ENCODE data around the gene COL2A1. TPM values are rescaled to one million over a fixed set of nuclear protein-coding genes. Genes with fewer than 3 reads are reported as not detected.

Gene COL2A1
- total RNA-seq, 4 donors from 2014 or later, result not detected

- Histone ChIP-seq H3K36me3 (no peaks in the 10 kb centered on the region), H3K27ac (no peak overlapping the region), H3K9me3 (no peaks in the 10 kb centered on the region), H3K4me1 (no peaks in the 10 kb centered on the region), H3K4me3 (no peak overlapping the region), H3K27me3 (peaks cover 3% of the 10 kb centered on the region)
- DNase-seq (ENCODE audit: low spot score in 2 of 2), result no peak
- WGBS, result 85% methylated on average over 3 of the region's 3 CpGs
- TF ChIP-seq POLR2AphosphoS5 (IDR thresholded peaks at IDR 0.05), result no peak
- no peak for TF ChIP-seq EP300 (IDR thresholded peaks at IDR 0.05)
- TF ChIP-seq CTCF (IDR thresholded peaks at IDR 0.05), result no peak
- no peak for TF ChIP-seq POLR2A (IDR thresholded peaks at IDR 0.05)
Observed at GRCh38 chr12:47927346-47927745, 76.9 kb downstream of the COL2A1 start.

Other genes with a start within 250 kb of the COL2A1 start
- 10 to 100 TPM in 3 of 4 donors, 1 to 10 TPM in 1; 9.3 to 48.9 (median 20.0) TPM for gene RAPGEF3, start 245.6 kb downstream of the COL2A1 start, total RNA-seq
- gene SLC48A1, start 231.2 kb downstream of the COL2A1 start, total RNA-seq, result 10 to 100 TPM; 38.2 to 53.6 (median 44.7) TPM
- gene HDAC7, start 184.6 kb downstream of the COL2A1 start, total RNA-seq, result 100 to 1,000 TPM in 1 of 4 donors, 10 to 100 TPM in 3; 47.9 to 152 (median 76.2) TPM
- 10 to 100 TPM; 36.7 to 47.9 (median 41.2) TPM for gene VDR, start 99.5 kb downstream of the COL2A1 start, total RNA-seq
- 10 to 100 TPM; 36.8 to 52.9 (median 46.5) TPM for gene TMEM106C, start 40.9 kb downstream of the COL2A1 start, total RNA-seq
- 10 to 100 TPM; 13.5 to 25.5 (median 20.0) TPM for gene SENP1, start 101.6 kb upstream of the COL2A1 start, total RNA-seq
- gene PFKM, start 114.9 kb upstream of the COL2A1 start, total RNA-seq, result 10 to 100 TPM; 20.4 to 31.2 (median 27.7) TPM
- gene ASB8, start 153.0 kb upstream of the COL2A1 start, total RNA-seq, result 10 to 100 TPM; 19.8 to 49.4 (median 23.6) TPM
- gene CCDC184, start 179.2 kb upstream of the COL2A1 start, total RNA-seq, result under 1 TPM; 0.19 to 0.83 (median 0.60) TPM
- gene OR10AD1, start 198.8 kb upstream of the COL2A1 start, total RNA-seq, result not detected